HL-60 (cell line): ENCODE measurements around the gene SERPIND1.

Experiments
- DNase-seq, 2 experiments: peaks; one replicate each; pipeline ENCODE4 v3.0.0-alpha.2; 2010 to 2020; ENCODE audit warnings: low read depth in 1 of 2, low spot score in 1 of 2
- H3K27ac ChIP-seq: fragments of 250-450 bp; sonication (Bioruptor Pico); replicated peaks from 2 replicates; pipeline ENCODE4 v1.5.1; 2020; ENCODE audit warnings: mild to moderate bottlenecking, moderate library complexity
- H3K27me3 ChIP-seq: fragments of 250-450 bp; sonication (Bioruptor Pico); 2 replicates; pipeline ENCODE4 v1.5.1; 2021; ENCODE audit warnings: mild to moderate bottlenecking, moderate library complexity; ENCODE audit not compliant: insufficient read depth, poor library complexity, severe bottlenecking
- H3K4me3 ChIP-seq: replicated peaks from 2 replicates; pipeline ENCODE4 v1.5.1; 2011; ENCODE audit warnings: mild to moderate bottlenecking, control low read depth, low read length; ENCODE audit not compliant: insufficient read depth
- GABPA ChIP-seq: IDR thresholded peaks from 2 replicates; pipeline ENCODE4 v1.6.1; 2012; ENCODE audit warnings: low read depth
- POLR2AphosphoS5 ChIP-seq: IDR thresholded peaks from 2 replicates; pipeline ENCODE4 v1.6.1; 2012; ENCODE audit warnings: low read depth
- SPI1 ChIP-seq: IDR thresholded peaks from 2 replicates; pipeline ENCODE4 v1.6.1; 2012; ENCODE audit warnings: low read depth, mild to moderate bottlenecking, borderline replicate concordance
- long read RNA-seq: library from polyadenylated mRNA; unstranded; transcript quantifications from one replicate; pipeline ENCODE4 v2.0.0, GENCODE V29; 2020
- TF ChIP-seq, protein P1 (sequence below): IDR thresholded peaks from one replicate; pipeline ENCODE4 v1.5.1; 2011; ENCODE audit warnings: low read length, control low read depth, inconsistent platforms; ENCODE audit not compliant: insufficient read depth
- TF ChIP-seq, protein P2 (sequence below): IDR thresholded peaks from 2 replicates; pipeline ENCODE4 v1.6.1; 2012; ENCODE audit warnings: low read depth; ENCODE audit not compliant: insufficient replicate concordance

The SERPIND1 gene, protein sequence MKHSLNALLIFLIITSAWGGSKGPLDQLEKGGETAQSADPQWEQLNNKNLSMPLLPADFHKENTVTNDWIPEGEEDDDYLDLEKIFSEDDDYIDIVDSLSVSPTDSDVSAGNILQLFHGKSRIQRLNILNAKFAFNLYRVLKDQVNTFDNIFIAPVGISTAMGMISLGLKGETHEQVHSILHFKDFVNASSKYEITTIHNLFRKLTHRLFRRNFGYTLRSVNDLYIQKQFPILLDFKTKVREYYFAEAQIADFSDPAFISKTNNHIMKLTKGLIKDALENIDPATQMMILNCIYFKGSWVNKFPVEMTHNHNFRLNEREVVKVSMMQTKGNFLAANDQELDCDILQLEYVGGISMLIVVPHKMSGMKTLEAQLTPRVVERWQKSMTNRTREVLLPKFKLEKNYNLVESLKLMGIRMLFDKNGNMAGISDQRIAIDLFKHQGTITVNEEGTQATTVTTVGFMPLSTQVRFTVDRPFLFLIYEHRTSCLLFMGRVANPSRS
- long read RNA-seq = 0 reads

DNA sequence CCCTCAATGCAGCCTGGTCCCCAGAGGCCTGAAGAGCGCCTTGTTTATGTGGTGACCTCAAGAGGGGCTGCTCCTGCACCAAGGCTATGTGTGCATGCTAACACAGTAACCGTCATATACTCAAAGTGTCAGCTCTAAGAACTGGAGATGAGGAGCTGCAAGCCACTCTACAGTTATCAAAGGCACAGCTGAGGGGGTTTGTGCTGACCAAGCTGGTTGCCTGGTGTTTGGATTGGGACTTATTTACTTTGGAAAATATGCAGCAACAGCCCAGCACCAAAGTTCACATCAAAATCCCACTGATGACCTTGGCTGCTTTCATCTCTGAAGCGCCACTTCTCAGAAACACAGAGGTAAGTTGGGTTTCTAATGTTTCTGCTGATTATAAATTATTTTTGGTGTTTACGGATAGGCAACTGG is at the start of gene SERPIND1:
Gene SERPIND1, plus strand, starts transcription at position 321 of the 420 bp plus-strand sequence. CDS start 5,200 bp downstream, outside the sequence.
- no peak within 1 kb of the TSS for H3K4me3 ChIP-seq
- no peak within 1 kb of the TSS for H3K27ac ChIP-seq
- no peak for TF ChIP-seq SPI1
- TF ChIP-seq POLR2AphosphoS5 = no peak
- TF ChIP-seq, protein P1, sequence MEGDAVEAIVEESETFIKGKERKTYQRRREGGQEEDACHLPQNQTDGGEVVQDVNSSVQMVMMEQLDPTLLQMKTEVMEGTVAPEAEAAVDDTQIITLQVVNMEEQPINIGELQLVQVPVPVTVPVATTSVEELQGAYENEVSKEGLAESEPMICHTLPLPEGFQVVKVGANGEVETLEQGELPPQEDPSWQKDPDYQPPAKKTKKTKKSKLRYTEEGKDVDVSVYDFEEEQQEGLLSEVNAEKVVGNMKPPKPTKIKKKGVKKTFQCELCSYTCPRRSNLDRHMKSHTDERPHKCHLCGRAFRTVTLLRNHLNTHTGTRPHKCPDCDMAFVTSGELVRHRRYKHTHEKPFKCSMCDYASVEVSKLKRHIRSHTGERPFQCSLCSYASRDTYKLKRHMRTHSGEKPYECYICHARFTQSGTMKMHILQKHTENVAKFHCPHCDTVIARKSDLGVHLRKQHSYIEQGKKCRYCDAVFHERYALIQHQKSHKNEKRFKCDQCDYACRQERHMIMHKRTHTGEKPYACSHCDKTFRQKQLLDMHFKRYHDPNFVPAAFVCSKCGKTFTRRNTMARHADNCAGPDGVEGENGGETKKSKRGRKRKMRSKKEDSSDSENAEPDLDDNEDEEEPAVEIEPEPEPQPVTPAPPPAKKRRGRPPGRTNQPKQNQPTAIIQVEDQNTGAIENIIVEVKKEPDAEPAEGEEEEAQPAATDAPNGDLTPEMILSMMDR = no peak
- TF ChIP-seq, protein P2, sequence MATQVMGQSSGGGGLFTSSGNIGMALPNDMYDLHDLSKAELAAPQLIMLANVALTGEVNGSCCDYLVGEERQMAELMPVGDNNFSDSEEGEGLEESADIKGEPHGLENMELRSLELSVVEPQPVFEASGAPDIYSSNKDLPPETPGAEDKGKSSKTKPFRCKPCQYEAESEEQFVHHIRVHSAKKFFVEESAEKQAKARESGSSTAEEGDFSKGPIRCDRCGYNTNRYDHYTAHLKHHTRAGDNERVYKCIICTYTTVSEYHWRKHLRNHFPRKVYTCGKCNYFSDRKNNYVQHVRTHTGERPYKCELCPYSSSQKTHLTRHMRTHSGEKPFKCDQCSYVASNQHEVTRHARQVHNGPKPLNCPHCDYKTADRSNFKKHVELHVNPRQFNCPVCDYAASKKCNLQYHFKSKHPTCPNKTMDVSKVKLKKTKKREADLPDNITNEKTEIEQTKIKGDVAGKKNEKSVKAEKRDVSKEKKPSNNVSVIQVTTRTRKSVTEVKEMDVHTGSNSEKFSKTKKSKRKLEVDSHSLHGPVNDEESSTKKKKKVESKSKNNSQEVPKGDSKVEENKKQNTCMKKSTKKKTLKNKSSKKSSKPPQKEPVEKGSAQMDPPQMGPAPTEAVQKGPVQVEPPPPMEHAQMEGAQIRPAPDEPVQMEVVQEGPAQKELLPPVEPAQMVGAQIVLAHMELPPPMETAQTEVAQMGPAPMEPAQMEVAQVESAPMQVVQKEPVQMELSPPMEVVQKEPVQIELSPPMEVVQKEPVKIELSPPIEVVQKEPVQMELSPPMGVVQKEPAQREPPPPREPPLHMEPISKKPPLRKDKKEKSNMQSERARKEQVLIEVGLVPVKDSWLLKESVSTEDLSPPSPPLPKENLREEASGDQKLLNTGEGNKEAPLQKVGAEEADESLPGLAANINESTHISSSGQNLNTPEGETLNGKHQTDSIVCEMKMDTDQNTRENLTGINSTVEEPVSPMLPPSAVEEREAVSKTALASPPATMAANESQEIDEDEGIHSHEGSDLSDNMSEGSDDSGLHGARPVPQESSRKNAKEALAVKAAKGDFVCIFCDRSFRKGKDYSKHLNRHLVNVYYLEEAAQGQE = no peak
- TF ChIP-seq GABPA = no peak
- DNase-seq = no peak
- no peaks in the 10 kb centered on the region for H3K27me3 ChIP-seq

DNA sequence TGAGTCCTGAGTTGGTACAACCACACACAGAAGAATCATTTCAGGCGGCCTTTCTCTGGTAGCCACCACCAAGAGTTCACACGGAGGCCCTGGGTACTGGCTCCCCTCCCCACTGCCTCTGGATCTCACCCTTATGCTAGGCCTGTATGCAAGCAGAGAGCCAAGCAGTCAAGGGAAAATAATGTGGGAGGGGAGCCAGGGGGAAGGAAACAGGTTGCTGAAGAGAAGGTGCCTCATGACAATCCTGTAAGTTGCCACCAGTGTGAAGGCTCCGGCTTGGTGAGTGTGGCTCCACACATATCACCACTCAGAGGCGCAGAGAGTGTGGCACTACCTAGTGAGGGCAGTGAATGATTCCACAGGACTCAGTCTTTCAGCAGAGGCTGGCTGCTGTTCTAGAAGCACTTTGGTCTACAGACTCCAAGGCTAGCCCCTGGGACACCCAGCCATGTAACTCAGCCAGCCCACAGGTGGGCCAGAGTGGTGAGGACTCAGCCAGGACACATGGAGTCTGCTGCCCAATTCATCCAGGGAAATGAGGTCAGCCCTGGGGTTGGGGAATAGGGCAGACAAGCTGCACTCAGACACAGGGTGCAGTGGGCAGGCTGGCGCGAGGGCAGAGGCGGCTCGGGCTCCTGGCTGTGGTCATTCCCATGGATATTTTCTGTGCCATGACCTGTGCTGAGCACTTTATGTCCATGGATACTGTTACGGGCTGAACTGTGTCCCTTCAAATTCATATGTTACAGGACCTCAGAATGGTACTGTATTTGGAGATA is 49.0 kb upstream of the SERPIND1 start:
- TF ChIP-seq POLR2AphosphoS5 (no peak), GABPA (no peak), SPI1 (no peak)
- TF ChIP-seq, protein P2 = no peak
- TF ChIP-seq, protein P1 = no peak

DNA sequence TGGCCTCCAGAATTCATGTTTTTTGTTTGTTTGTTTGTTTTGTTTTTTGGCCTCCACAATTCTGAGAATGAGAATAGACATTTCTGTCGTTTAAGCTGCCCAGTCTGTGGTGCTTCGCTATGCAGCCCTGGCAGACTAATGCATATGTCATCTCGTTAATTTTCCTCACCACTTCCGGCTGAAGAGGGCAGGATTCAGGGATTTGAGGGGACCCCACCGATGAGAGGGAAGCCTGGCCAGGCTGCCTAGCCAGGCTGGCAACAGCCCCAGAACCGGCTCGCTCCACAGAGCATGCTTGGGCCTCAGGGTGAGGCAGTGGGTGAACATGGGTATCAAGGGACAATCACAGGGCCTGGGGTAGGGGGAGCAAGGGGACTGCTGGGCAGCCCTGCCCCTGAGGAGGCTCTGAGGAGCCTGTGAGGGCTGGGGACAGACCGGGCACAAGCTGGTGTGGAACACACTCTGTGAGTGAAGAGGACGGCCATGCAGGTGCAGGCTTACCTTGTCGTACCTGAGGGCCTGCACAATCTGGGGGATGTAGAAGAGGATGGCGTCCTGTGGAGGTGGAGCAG is 47.8 kb upstream of the SERPIND1 start:
- Histone ChIP-seq H3K4me3 (no peak overlapping the region), H3K27ac (no peak overlapping the region), H3K27me3 (no peaks in the 10 kb centered on the region)
- TF ChIP-seq GABPA = no peak
- TF ChIP-seq, protein P1 = no peak
- no peak for TF ChIP-seq POLR2AphosphoS5
- TF ChIP-seq, protein P2 = no peak
- TF ChIP-seq SPI1 = no peak
- DNase-seq = no peak

More for the DNA sequence above, 49.0 kb upstream of the SERPIND1 start:
- no peaks in the 10 kb centered on the region for H3K27me3 ChIP-seq
- no peak for DNase-seq
- no peak overlapping the region for H3K4me3 ChIP-seq
- H3K27ac ChIP-seq = no peak overlapping the region
